Skeletal muscle cell (primary cell): Measurements from ENCODE around the gene FOXN4.
"Not testable (repeated sequence)": the region's sequence is repeated elsewhere in the genome, so short reads cannot be mapped to it uniquely, and the experiment has no call there.

Experiments used
- DNase-seq: peaks from one replicate; pipeline ENCODE4 v3.0.0-alpha.2; 2010; ENCODE audit warnings: low read depth
- H3K4me3 ChIP-seq: 2 replicates; pipeline ENCODE4 v1.5.1; 2011; ENCODE audit warnings: low read depth, mild to moderate bottlenecking, control low read depth, low read length, moderate library complexity

Gene FOXN4

DNA sequence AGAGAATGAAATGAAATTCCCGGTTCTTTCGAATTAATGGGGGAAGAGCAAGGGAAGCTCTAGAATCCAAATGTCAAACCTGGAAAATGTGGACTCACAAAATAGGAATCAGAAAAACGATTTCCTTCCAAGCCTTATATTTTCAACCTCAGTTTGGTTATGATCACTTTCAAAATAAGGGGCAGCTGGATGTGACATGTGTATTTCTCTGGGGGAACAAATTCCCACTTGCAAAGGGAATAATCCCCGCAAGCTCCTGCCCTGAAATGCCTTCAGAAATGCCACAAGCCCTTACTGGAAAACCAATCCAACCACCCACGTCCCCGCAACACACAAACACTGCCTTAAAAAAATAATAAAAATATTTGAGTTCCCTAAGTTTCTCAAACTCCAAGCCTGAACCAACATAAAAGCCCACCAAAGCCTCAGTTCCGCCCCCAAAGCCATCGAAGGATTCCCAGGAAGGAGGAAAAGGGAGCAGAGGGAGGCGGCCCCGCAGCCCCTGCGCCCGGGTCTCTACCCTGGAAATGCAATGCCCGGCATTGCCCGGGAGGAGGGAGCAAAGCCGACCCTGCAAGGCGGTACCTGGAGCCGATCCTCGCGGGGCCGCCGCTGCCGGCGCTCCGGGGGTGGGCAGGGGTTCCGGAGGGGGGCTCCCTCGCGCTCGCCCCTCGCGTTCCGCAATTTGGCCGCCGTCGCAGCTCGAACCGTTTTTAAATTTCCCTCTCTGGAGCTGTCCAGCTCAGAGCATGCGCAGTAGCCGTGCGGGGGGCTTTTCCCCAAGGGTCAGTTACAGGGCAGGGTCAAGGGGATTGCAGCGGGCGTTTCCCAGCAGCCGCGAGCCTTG, at the start of gene FOXN4:
TSS of gene FOXN4 (minus strand) at position 751 of the 847 bp plus-strand sequence. CDS start 963 bp downstream, outside the sequence.
- peak within 1 kb of the TSS; percentile 8 for H3K4me3 ChIP-seq
- DNase-seq = no peak

GRCh38 chr12:109358154-109358869, 49.2 kb upstream of the FOXN4 start:
- DNase-seq = no peak
- H3K4me3 ChIP-seq = no peak overlapping the region

DNA sequence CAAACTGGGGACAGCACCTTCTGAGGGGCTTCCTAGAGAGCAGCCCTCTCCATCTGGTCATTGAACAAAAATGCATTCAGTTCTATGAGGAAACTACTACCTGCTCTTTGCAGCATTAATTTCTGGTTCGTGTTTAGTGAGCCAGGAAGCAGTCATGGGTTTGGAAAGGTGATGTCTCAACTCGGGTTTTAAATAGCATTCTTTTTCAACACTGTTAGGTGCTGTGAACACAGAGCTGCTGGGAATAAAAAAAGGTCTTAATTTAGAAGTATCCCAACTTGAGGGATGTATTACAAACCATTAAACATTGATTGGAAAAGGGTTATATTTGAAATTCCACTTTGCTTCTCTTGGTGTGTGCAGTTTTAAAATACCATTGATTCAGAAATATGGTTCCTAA, 47.9 kb upstream of the FOXN4 start:
- no peak for DNase-seq

GRCh38 chr12:109356577-109356976, 47.5 kb upstream of the FOXN4 start:
- DNase-seq = no peak
- no peak overlapping the region for H3K4me3 ChIP-seq

More for the DNA sequence above, 47.9 kb upstream of the FOXN4 start:
- no peak overlapping the region for H3K4me3 ChIP-seq

GRCh38 chr12:109352184-109352583, 43.1 kb upstream of the FOXN4 start:
- DNase-seq = no peak
- H3K4me3 ChIP-seq = no peak overlapping the region

- H3K4me3 ChIP-seq = no peak within 1 kb of the TSS
- no peak for DNase-seq
Measured at GRCh38 chr12:109347589-109347988, 38.5 kb upstream of the FOXN4 start, which contains the start of gene MYO1H. Gene MYO1H, plus strand, starts transcription at chr12:109347900. Its CDS starts 61 bp downstream, at chr12:109347961.

DNA sequence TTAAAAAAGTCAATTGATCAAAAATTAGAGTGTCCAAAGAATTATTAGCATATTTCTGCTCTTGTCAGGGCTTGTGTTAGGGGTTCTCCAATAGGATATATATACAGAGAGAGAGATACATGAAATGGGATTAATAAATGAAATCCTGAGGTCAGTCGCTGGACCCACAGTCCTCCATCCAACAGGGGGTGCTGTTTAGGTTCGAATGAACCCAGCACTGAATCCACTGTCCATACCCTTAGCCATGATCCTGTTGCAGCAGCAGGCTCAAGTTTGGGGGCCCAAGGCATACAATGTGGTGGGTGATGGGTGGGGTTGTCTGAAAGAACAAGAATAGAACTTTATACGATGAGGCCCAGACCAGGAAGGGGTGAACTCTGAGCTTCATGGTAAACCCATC, 37.8 kb upstream of the FOXN4 start:
- H3K4me3 ChIP-seq = no peak overlapping the region
- no peak for DNase-seq

GRCh38 chr12:109345428-109345827, 36.3 kb upstream of the FOXN4 start:
- no peak overlapping the region for H3K4me3 ChIP-seq
- DNase-seq = no peak

- no peak overlapping the region for H3K4me3 ChIP-seq
- DNase-seq = no peak
Measured at GRCh38 chr12:109343677-109344076, 34.6 kb upstream of the FOXN4 start.

DNA sequence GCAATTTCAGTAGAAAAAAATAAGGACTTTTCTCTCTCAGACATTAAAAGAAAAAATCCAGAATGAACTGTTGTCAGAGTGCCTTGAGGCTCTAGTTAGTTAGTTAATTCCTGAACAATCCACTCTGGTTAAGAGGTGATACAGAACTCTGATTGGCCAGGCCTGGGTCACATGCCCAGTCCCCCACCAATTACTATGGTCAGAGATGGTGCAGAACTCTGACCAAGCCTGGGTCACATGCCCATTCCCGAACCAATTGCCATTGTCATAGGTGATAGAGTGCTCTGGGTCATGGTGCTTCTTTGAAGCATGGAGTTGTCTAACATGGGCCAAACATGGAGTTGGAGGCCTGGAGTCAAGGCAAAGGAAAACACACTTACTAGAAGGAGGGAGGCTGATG, 27.5 kb upstream of the FOXN4 start:
- no peak for DNase-seq
- H3K4me3 ChIP-seq = no peak overlapping the region

DNA sequence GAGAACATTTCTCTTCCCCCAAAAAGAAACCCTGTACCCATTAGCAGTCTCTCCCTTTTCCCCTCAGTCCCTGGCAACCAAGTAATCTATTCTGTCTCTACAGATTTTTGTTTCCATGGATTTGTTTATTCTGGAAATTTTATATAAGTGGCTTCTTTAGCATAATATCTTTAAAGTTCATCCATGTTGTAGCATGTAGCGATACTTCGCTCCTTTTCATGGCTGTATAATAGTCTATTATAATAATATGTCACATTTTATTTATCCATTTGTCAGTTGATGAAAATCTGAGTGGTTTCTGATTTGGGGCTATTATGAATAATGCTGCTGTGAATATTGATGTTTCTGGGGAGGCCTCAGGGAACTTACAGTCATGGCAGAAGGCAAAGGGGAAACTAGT, 25.8 kb upstream of the FOXN4 start:
- DNase-seq = no peak
- no peak overlapping the region for H3K4me3 ChIP-seq

- DNase-seq = no peak
Measured at GRCh38 chr12:109331301-109331952, 22.3 kb upstream of the FOXN4 start.

GRCh38 chr12:109330282-109331230, 21.5 kb upstream of the FOXN4 start:
- no peak for DNase-seq
- no peak overlapping the region for H3K4me3 ChIP-seq

More at GRCh38 chr12:109331301-109331952, 22.3 kb upstream of the FOXN4 start:
- H3K4me3 ChIP-seq = no peak overlapping the region

DNA sequence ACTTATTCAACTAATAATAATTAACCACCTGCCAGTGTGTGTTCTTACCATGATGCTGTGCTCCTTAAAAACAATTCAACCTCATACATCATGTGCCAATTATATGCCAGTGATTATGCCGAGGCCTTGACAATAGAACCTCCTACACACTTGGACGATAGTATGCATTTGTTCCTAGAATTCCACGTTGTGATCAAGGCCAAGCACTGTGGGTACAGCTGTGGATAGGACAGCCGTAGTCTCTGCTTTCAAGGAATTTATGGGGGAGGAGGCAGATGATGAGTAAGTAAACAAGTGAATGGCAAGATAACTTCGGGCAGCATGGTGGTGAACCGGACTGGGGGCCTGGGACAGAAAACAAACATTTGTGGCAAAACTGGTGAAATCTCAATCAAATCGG, 20.6 kb upstream of the FOXN4 start:
- no peak for DNase-seq
- no peak overlapping the region for H3K4me3 ChIP-seq

- no peak for DNase-seq
- no peak overlapping the region for H3K4me3 ChIP-seq
Measured at GRCh38 chr12:109329003-109329402, 19.9 kb upstream of the FOXN4 start.

GRCh38 chr12:109321294-109321693, 12.2 kb upstream of the FOXN4 start:
- H3K4me3 ChIP-seq, DNase-seq: not testable (repeated sequence)

GRCh38 chr12:109310247-109311125, 1.4 kb upstream of the FOXN4 start:
- no peak for DNase-seq
- no peak overlapping the region for H3K4me3 ChIP-seq
